ENCODE data around the gene RAB27B. TPM values are rescaled to one million over a fixed set of nuclear protein-coding genes. Genes with fewer than 3 reads are reported as not detected.

Gene RAB27B
- total and polyA plus RNA-seq, 2 of the 8 experiments (the other 6 are each of a cell fraction or from before 2014, with no cell fraction given), result 0.05 to 0.60 TPM

DNA sequence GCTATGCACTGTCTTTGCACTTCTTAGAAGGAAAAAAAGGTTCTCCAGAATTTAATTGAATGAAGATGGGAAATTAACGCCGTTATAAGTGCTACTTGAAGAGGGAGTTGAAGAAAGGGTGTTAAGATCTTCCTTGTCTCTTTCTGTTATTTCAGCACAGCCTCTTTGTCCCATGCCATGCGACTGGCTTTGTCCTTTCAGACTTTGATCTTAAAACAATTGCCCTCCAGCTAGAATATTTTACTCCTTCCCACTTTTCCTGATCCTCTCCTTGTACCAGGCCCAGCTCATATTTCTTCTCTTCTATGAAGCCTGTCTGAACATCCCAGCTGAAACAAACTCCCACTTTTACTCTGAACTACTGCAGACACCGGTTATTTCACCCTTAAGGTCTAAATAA lies 51.4 kb downstream of the RAB27B start:
- Histone ChIP-seq H2BK20ac (ENCODE audit: low read length) (no peak overlapping the region), H3K18ac (ENCODE audit: extremely low read depth, low read length) (no peak overlapping the region), H3K23ac (ENCODE audit: insufficient read length) (no peak overlapping the region), H2BK120ac (replicated peaks; ENCODE audit: low read depth, low read length) (no peak overlapping the region), H3K23me2 (ENCODE audit: low read depth, low read length) (no peaks in the 10 kb centered on the region), H2AK5ac (ENCODE audit: low read depth, low read length) (no peak overlapping the region), H3K14ac (ENCODE audit: insufficient read length) (no peak overlapping the region), H3K27ac (ENCODE audit: low read depth, low read length) (no peak overlapping the region), H3K4me2 (ENCODE audit: insufficient read depth in 1 of 2, low read depth in 2 of 2, low read length in 2 of 2) (no peak overlapping the region), H2AFZ (ENCODE audit: low read length) (no peak overlapping the region), H3K36me3 (ENCODE audit: control insufficient read depth in 2 of 4, insufficient read depth in 4 of 4, low read length in 3 of 4) (no peaks in the 10 kb centered on the region), H4K8ac (ENCODE audit: extremely low read depth, insufficient read depth, low read length) (no peak overlapping the region), H4K91ac (replicated peaks; ENCODE audit: insufficient read length, low read length) (no peak overlapping the region), H3K4ac (replicated peaks; ENCODE audit: insufficient read length, low read depth, low read length) (no peak overlapping the region), H4K20me1 (replicated peaks in 1 of 2; ENCODE audit: control insufficient read depth in 1 of 2, insufficient read depth in 2 of 2, low read length in 2 of 2) (no peaks in the 10 kb centered on the region), H3K4me1 (replicated peaks in 1 of 4; ENCODE audit: control insufficient read depth in 3 of 4, insufficient read depth in 4 of 4, low read length in 3 of 4) (no peaks in the 10 kb centered on the region), H3K79me2 (ENCODE audit: control insufficient read depth in 1 of 2, insufficient read depth in 2 of 2, low read length in 2 of 2) (no peaks in the 10 kb centered on the region), H2BK5ac (ENCODE audit: low read depth, low read length) (no peak overlapping the region), H3K27me3 (replicated peaks in 1 of 4; ENCODE audit: control insufficient read depth in 3 of 4, extremely low read depth in 1 of 4, insufficient read depth in 3 of 4, low read length in 3 of 4) (peaks cover 0 to 3% (median 2%) of the 10 kb centered on the region in 4 experiments; a peak in 2 of 7 replicates), H3K79me1 (ENCODE audit: low read depth, low read length) (no peaks in the 10 kb centered on the region), H3K4me3 (ENCODE audit: extremely low read depth in 1 of 4, insufficient read depth in 2 of 4, low read depth in 3 of 4, low read length in 4 of 4) (no peak overlapping the region), H3K9me3 (ENCODE audit: insufficient read depth in 2 of 2, low read depth in 1 of 2, low read length in 1 of 2) (no peaks in the 10 kb centered on the region), H3K9ac (replicated peaks in 1 of 4; ENCODE audit: extremely low read depth in 1 of 4, low read depth in 3 of 4, low read length in 3 of 4) (no peak overlapping the region), H4K5ac (ENCODE audit: insufficient read length, low read depth, low read length) (no peak overlapping the region), H2BK12ac (ENCODE audit: low read depth, low read length) (no peak overlapping the region), H2BK15ac (ENCODE audit: low read length) (no peak overlapping the region), H3K56ac (replicated peaks; ENCODE audit: insufficient read length, low read depth, low read length) (no peak overlapping the region)
- 87% methylated on average over 4 of the region's 4 CpGs; no CpG with 5 or more reads in 1 of the 2 experiments for WGBS, 2 experiments (ENCODE audit: extremely low coverage in 1 of 2, insufficient coverage in 1 of 2, insufficient read length in 1 of 2, insufficient replicate concordance in 2 of 2, low coverage in 1 of 2, low lambda C conversion rate in 2 of 2, missing lambda C conversion rate in 1 of 2)
- no peak for FAIRE-seq
- DNase-seq (ENCODE audit: low read depth in 1 of 2, low spot score in 2 of 2), result no peak
- CTCF ChIA-PET (ENCODE audit: partially characterized antibody), result no interaction called here
- POLR2A ChIA-PET (ENCODE audit: partially characterized antibody), result interaction anchor here (0.6 kb wide), 1 partner anchor 235 kb away, joined by 3 read pairs; no protein-coding TSS in a partner anchor
